HepG2 (cell line): ENCODE data around the gene BATF2. TPM values are rescaled to one million over a fixed set of nuclear protein-coding genes. Genes with fewer than 3 reads are reported as not detected.
A peak's percentile ranks its signal among the peaks of the same experiment; 100 is the strongest.

Experiments used
- ATF7-NPFF ChIP-seq: sonication (generic); formaldehyde crosslinking; IDR thresholded peaks from 2 replicates; pipeline ENCODE4 v1.8.1; 2023; ENCODE audit warnings: mild to moderate bottlenecking, low read depth, missing genetic modification reagents, moderate library complexity
- CENPT ChIP-seq: sonication (generic); formaldehyde crosslinking; IDR thresholded peaks from 2 replicates; pipeline ENCODE4 v1.8.0; 2022; ENCODE audit warnings: low read depth, mild to moderate bottlenecking, moderate library complexity, missing genetic modification reagents
- CHD2 ChIP-seq: IDR thresholded peaks from 2 replicates; pipeline ENCODE4 v1.6.1; 2011; ENCODE audit warnings: low read depth, low read length, improper control_type of control experiment
- E2F5 ChIP-seq: sonication (generic); formaldehyde crosslinking; conservative IDR thresholded peaks from 2 replicates; pipeline ENCODE4 v1.4.0; 2020; ENCODE audit warnings: missing genetic modification reagents
- LCORL ChIP-seq, 2 experiments: fragments of 450-650 bp in 1 of 2; sonication (generic) in 1 of 2; formaldehyde crosslinking in 1 of 2; IDR thresholded peaks; 2 replicates each; pipeline versions ENCODE4 v1.5.0 to v1.6.1; 2017 to 2020; ENCODE audit warnings: antibody characterized with exemption in 1 of 2, missing genetic modification reagents in 1 of 2
- NCOR1 ChIP-seq: fragments of 200-600 bp; sonication (generic); IDR thresholded peaks from 2 replicates; pipeline ENCODE4 v1.7.0; 2017; ENCODE audit warnings: antibody characterized with exemption, low read length, borderline replicate concordance
- PRDM10 ChIP-seq: sonication (generic); formaldehyde crosslinking; IDR thresholded peaks from 2 replicates; pipeline ENCODE4 v1.4.0; 2020; ENCODE audit warnings: low read depth, missing genetic modification reagents
- TIGD3 ChIP-seq: sonication (generic); formaldehyde crosslinking; IDR thresholded peaks from 2 replicates; pipeline ENCODE4 v1.5.1; 2020; ENCODE audit warnings: mild to moderate bottlenecking, missing genetic modification reagents, borderline replicate concordance
- U2AF1 ChIP-seq: fragments of 200-400 bp; formaldehyde crosslinking; optimal IDR thresholded peaks from 2 replicates; pipeline ENCODE3; 2017; ENCODE audit warnings: mild to moderate bottlenecking, low read depth, low read length
- ZBTB2 ChIP-seq: sonication (generic); formaldehyde crosslinking; IDR thresholded peaks from 2 replicates; pipeline ENCODE4 v1.8.0; 2022; ENCODE audit warnings: low read depth, missing genetic modification reagents
- ZFP36 ChIP-seq: fragments of 150-350 bp; IDR thresholded peaks from 2 replicates; pipeline ENCODE4 v1.6.1; 2018; ENCODE audit warnings: borderline replicate concordance, low read length, low read depth; ENCODE audit not compliant: partially characterized antibody
- ZFP37 ChIP-seq: sonication (generic); formaldehyde crosslinking; IDR thresholded peaks from 2 replicates; pipeline ENCODE4 v1.4.0; 2020; ENCODE audit warnings: missing genetic modification reagents, borderline replicate concordance
- ZNF224 ChIP-seq: sonication (generic); formaldehyde crosslinking; IDR thresholded peaks from 2 replicates; pipeline ENCODE4 v1.5.0; 2020; ENCODE audit warnings: mild to moderate bottlenecking, missing genetic modification reagents
- ZNF431 ChIP-seq: sonication (generic); formaldehyde crosslinking; IDR thresholded peaks from 2 replicates; pipeline ENCODE4 v1.9.0; 2022; ENCODE audit warnings: missing genetic modification reagents, low read depth, mild to moderate bottlenecking, borderline replicate concordance
- ZNF460 ChIP-seq: sonication (generic); formaldehyde crosslinking; IDR thresholded peaks from 2 replicates; pipeline ENCODE4 v1.5.1; 2020; ENCODE audit warnings: missing genetic modification reagents, mild to moderate bottlenecking, borderline replicate concordance
- ZNF570 ChIP-seq: sonication (generic); formaldehyde crosslinking; IDR thresholded peaks from 2 replicates; pipeline ENCODE4 v1.4.0; 2020; ENCODE audit warnings: mild to moderate bottlenecking, missing genetic modification reagents, borderline replicate concordance
- ZNF770 ChIP-seq: sonication (generic); formaldehyde crosslinking; IDR thresholded peaks from 2 replicates; pipeline ENCODE4 v1.5.0; 2020; ENCODE audit warnings: mild to moderate bottlenecking, missing genetic modification reagents
- polyA plus RNA-seq, 8 experiments: library from polyadenylated mRNA; depleted of rRNA in 3 of 8; stranded (reverse) in 7 of 8; unstranded in 1 of 8; fragments of >200 nt; fragmentation: Illumina TruSeq in 4 of 8; extraction: Trizol in 4 of 8; gene quantifications; 2 replicates each; pipeline versions ENCODE4 v1.2.1 to v1.2.3, GENCODE V29; 2011 to 2016; ENCODE audit warnings: low read depth in 4 of 8, missing spikeins in 1 of 8, mixed read lengths in 1 of 8; ENCODE audit not compliant: insufficient read depth in 1 of 8
- total RNA-seq, 5 experiments: library from RNA; depleted of rRNA; stranded (reverse); fragments of >200 nt; fragmentation: Illumina TruSeq; extraction: Trizol; gene quantifications; 2 replicates each; pipeline ENCODE4 v1.2.3, GENCODE V29; 2016; ENCODE audit warnings: low read depth in 1 of 5

BATF2 gene
- total and polyA plus RNA-seq, 2 of the 13 experiments (the other 11 are each of a cell fraction or from before 2014, with no cell fraction given): 2.8 to 3.9 TPM

- TF ChIP-seq E2F5 (CRISPR knock-in tag) (peak; percentile 88), CENPT (CRISPR knock-in tag) (no peak), ZBTB2 (CRISPR knock-in tag) (0 out of 2 replicates have a peak, but pooled peaks have one; percentile 43), ZNF770 (CRISPR knock-in tag) (peak; percentile 10; the same call in 1 of the 2 replicates), ZNF224 (no peak; the same call in 1 of the 2 replicates), TIGD3 (CRISPR knock-in tag) (no peak), CHD2 (no peak), LCORL (IDR thresholded peaks at IDR 0.05) (no peak), LCORL (CRISPR knock-in tag; IDR thresholded peaks at IDR 0.05) (peak; percentile 91; the same call in 1 of the 2 replicates), ZNF570 (no peak), ATF7-NPFF (peak; percentile 51; the same call in 1 of the 2 replicates), PRDM10 (CRISPR knock-in tag) (peak; percentile 84), ZNF431 (CRISPR knock-in tag) (peak; percentile 74; the same call in 1 of the 2 replicates), U2AF1 (no peak), ZNF460 (no peak), NCOR1 (no peak), ZFP37 (0 out of 2 replicates have a peak, but pooled peaks have one; percentile 41), ZFP36 (no peak)
Measured at GRCh38 chr11:65040847-65041622, 44.3 kb upstream of the BATF2 start, which contains the start of gene SAC3D1 (continued).
